OCI-LY7 (cell line): ENCODE results near the gene PELI1.

ENCODE experiments used
- CTCF ChIP-seq: fragments of 200-600 bp; sonication (generic); conservative IDR thresholded peaks from 2 replicates; pipeline ENCODE4 v1.5.1; 2014; ENCODE audit warnings: mild to moderate bottlenecking, antibody characterized with exemption, low read length, moderate library complexity, mixed read lengths
- EZH2phosphoT487 ChIP-seq: fragments of 200-600 bp; sonication (generic); IDR thresholded peaks from 2 replicates; pipeline ENCODE4 v1.6.1; 2018; ENCODE audit warnings: low read depth, borderline replicate concordance, mild to moderate bottlenecking, mixed run types, antibody characterized with exemption, low read length, moderate library complexity, mixed read lengths

DNA sequence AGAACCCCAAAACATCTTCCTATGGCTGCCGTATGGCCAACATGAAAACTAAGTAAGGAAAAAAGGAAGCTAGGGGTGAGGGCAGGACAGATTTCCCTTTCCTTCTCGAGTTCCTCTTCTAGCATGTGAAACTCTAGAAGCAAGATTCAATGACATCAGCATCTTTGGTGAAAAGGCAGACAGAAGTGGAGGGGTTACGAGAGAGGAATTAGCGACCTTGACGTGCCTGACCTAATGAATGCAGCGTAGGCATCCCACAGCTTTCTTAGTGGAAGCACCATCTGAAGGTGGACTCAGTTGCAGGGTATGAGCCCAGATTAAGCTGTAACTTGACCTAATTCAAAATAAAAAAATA, 47.9 kb upstream of the PELI1 start:
- TF ChIP-seq CTCF: no peak
- TF ChIP-seq EZH2phosphoT487: no peak
